HG03139 (cell line): Measurements from ENCODE around the gene TMEM150A.
"Not testable (repeated sequence)": the region's sequence is repeated elsewhere in the genome, so short reads cannot be mapped to it uniquely, and the experiment has no call there.

Source experiments
- ATAC-seq: cut with Tn5 transposase; IDR thresholded peaks from one replicate; pipeline ENCODE4 v1.9.1; 2021; ENCODE audit not compliant: unreplicated experiment

Gene TMEM150A

GRCh38 chr2:85613717-85614515, 11.4 kb upstream of the TMEM150A start:
- no peak for ATAC-seq

DNA sequence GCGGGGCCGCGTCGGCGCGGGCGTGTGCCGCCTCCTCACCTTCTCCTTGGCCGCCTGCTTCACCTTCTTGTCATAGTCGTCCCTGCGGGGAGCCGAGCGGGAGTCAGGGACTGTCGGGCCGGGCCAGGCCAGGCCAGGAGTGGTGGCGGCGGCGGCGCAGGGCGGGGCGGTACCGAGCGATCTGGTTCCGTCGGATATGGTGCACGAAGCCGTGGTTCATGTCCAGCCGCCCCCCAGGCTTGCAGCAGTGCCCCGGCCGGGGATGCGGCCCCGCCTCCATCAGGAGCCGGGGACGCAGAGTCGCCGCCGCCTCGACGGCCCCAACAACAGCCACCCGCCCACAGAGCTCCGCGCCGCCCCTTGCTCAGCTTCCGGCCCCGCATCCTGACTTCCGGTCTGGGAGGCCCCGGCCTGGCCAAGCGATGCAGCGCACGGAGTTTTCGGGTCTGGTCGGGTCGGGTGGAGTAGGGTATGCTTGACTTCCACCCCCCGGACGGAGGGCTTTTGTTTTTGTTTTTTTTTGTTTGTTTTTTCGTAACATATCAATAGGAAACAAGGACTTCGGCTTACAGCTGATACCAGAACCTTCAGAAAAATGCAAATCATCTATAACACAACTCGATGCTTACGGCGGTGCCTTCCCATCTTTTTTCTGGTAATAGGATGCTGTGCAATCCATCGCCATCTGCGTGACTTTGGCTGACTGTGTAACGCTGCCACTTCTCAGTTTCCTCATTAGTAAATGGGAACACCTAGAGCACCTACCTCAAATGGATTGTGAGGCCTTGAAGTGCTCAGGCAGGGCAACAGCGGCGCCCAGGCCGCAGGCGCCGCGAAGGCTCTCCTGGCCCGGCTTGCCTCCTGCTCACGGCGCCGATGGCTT, 9.4 kb upstream of the TMEM150A start, which contains the start of gene C2orf68:
C2orf68 (minus strand) TSS at position 362 of the 883 bp plus-strand sequence; CDS start at position 280, 82 bp downstream.
- peak; percentile 74 for ATAC-seq

GRCh38 chr2:85611217-85611704, 8.8 kb upstream of the TMEM150A start:
- ATAC-seq: no peak

GRCh38 chr2:85607268-85608215, 5.0 kb upstream of the TMEM150A start:
- ATAC-seq: no peak

GRCh38 chr2:85606116-85606455, 3.6 kb upstream of the TMEM150A start:
- no peak for ATAC-seq

- no peak for ATAC-seq
Observed at GRCh38 chr2:85605406-85606115, 3.1 kb upstream of the TMEM150A start.

GRCh38 chr2:85604568-85605339, 2.3 kb upstream of the TMEM150A start:
- no peak for ATAC-seq

- ATAC-seq: not testable (repeated sequence)
Observed at GRCh38 chr2:85604133-85604444, 1.6 kb upstream of the TMEM150A start.

- peak; percentile 19 for ATAC-seq
Observed at GRCh38 chr2:85601771-85602475, 575 bp downstream of the TMEM150A start.

DNA sequence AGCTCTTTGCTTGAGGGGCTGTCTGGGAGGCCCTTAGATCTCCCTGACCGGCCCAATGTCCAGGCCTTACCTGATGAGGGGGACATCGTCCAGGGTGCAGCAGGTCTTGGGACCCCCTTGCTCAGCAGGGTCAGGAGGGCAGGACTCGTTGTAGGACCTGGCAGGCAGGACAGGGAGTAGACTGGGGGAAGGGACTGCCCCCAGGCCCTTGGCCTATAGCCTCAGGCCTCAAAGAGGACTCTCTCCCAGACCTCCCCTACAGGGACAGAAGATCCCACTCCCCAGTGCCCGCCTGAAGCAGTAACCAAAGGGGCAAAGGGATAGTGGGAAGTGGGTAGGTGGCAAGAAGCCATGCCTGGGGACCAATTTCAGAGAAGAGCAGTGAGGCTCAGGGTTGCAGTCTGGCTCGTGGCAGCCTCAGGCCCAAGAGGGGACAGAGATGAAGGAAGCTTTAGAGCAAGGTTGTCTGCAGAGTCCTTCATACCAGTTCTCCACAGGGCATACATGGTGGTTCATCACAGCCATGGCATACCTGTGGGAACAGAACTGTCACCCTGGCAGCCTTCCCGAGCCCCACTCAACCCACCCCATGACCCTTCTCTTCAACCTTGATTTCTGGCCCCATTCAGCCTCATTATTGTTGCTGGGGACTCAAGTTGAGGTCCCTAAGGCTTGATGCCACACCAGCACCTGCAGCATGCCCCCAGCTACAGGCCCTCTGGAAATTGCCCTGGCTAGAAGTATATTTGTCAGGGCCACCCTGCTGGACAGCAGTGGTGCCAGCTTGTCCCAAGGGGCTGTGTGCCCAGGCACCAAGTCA, 1.3 kb downstream of the TMEM150A start:
- no peak for ATAC-seq

- ATAC-seq: no peak
Observed at GRCh38 chr2:85600235-85600575, 2.3 kb downstream of the TMEM150A start.

GRCh38 chr2:85599468-85600234, 2.8 kb downstream of the TMEM150A start:
- ATAC-seq: no peak

DNA sequence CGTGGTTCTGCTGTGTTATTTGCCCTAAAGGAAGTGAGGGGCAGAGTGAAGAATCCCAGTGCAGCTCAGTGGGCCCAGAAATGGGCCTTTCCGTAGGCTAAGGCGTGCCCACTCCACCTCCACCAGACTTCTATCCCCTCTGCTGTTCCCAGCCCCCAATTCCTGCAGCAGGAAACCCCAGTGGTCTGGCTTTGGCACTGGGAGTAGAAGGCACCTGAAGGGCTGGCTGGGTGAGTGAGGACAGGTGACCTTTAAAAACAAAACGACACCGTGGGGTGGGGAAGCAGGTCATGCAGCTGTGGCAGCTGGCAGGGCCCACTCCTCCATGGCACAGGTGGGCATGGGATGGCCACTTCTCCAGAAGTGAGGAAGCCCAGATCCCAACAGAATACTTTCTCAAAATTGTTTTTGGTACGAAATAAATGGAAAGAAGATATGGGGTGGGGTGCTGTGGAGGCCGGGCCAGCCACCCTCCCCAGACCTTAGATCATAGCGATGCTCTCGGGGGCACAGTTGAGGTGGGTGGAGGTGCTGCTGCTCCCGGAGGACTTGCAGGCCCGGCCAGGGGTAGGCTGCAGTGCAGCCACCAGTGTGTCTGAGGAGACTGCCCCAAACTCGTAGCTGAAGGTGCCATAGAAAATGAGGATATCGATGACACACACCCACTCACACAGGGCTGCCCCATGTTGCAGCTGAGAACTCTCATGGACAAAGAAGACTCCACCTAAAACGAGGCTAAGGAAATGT, 3.7 kb downstream of the TMEM150A start:
- no peak for ATAC-seq

GRCh38 chr2:85597241-85597640, 5.3 kb downstream of the TMEM150A start:
- no peak for ATAC-seq

GRCh38 chr2:85596486-85597143, 5.9 kb downstream of the TMEM150A start:
- ATAC-seq: no peak

- ATAC-seq: no peak
Observed at GRCh38 chr2:85596026-85596333, 6.5 kb downstream of the TMEM150A start.
